ENCODE results near the gene TBC1D30.
A peak's percentile ranks its signal among the peaks of the same experiment; 100 is the strongest.
"Not testable (repeated sequence)": the region's sequence is repeated elsewhere in the genome, so short reads cannot be mapped to it uniquely, and the experiment has no call there.

Gene TBC1D30

GRCh38 chr12:64806593-64807460 is 17.6 kb upstream of the TBC1D30 start:
- DNase-seq (ENCODE audit: low read depth): peak; percentile 31

GRCh38 chr12:64808110-64808509 is 16.3 kb upstream of the TBC1D30 start:
- DNase-seq (ENCODE audit: low read depth): no peak

GRCh38 chr12:64810831-64811230 is 13.6 kb upstream of the TBC1D30 start:
- DNase-seq (ENCODE audit: low read depth): no peak

GRCh38 chr12:64813723-64814122 is 10.7 kb upstream of the TBC1D30 start:
- no peak for DNase-seq (ENCODE audit: low read depth)

GRCh38 chr12:64814432-64814831 is 10.0 kb upstream of the TBC1D30 start:
- no peak for DNase-seq (ENCODE audit: low read depth)

GRCh38 chr12:64819816-64820402 is 4.5 kb upstream of the TBC1D30 start:
- DNase-seq (ENCODE audit: low read depth): no peak

GRCh38 chr12:64820593-64820992 is 3.9 kb upstream of the TBC1D30 start:
- no peak for DNase-seq (ENCODE audit: low read depth)

- no peak for DNase-seq (ENCODE audit: low read depth)
Measured at GRCh38 chr12:64821116-64821630, 3.3 kb upstream of the TBC1D30 start.

- DNase-seq (ENCODE audit: low read depth): no peak
Measured at GRCh38 chr12:64824130-64824499, 332 bp upstream of the TBC1D30 start.

- DNase-seq (ENCODE audit: low read depth): no peak
Measured at GRCh38 chr12:64825143-64826021, 935 bp downstream of the TBC1D30 start.

- DNase-seq (ENCODE audit: low read depth): peak; percentile 15
Measured at GRCh38 chr12:64826234-64826633, 1.8 kb downstream of the TBC1D30 start.

- no peak for DNase-seq (ENCODE audit: low read depth)
Measured at GRCh38 chr12:64828713-64829112, 4.3 kb downstream of the TBC1D30 start.

GRCh38 chr12:64833928-64834327 is 9.5 kb downstream of the TBC1D30 start:
- no peak for DNase-seq (ENCODE audit: low read depth)

- DNase-seq (ENCODE audit: low read depth): no peak
Measured at GRCh38 chr12:64835901-64836300, 11.5 kb downstream of the TBC1D30 start.

GRCh38 chr12:64836856-64837255 is 12.4 kb downstream of the TBC1D30 start:
- DNase-seq (ENCODE audit: low read depth): no peak

GRCh38 chr12:64837427-64837826 is 13.0 kb downstream of the TBC1D30 start:
- DNase-seq (ENCODE audit: low read depth): no peak

GRCh38 chr12:64840119-64840518 is 15.7 kb downstream of the TBC1D30 start:
- no peak for DNase-seq (ENCODE audit: low read depth)

- no peak for DNase-seq (ENCODE audit: low read depth)
Measured at GRCh38 chr12:64840949-64841717, 16.7 kb downstream of the TBC1D30 start.

GRCh38 chr12:64848409-64848808 is 24.0 kb downstream of the TBC1D30 start:
- DNase-seq (ENCODE audit: low read depth): not testable (repeated sequence)

GRCh38 chr12:64858882-64859605 is 34.6 kb downstream of the TBC1D30 start:
- DNase-seq (ENCODE audit: low read depth): no peak

GRCh38 chr12:64860446-64860998 is 36.1 kb downstream of the TBC1D30 start:
- no peak for DNase-seq (ENCODE audit: low read depth)
